Measurements from ENCODE around the gene CGNL1. TPM values are rescaled to one million over a fixed set of nuclear protein-coding genes. Genes with fewer than 3 reads are reported as not detected.

Gene CGNL1
- total RNA-seq, 1 donor from 2014 or later, result 3.5 TPM

GRCh38 chr15:57545995-57546394 lies 169.7 kb downstream of the CGNL1 start:
- H3K27me3 ChIP-seq, result no peaks in the 10 kb centered on the region
- no peak overlapping the region for H3K27ac ChIP-seq
- no peak for DNase-seq (ENCODE audit: low spot score in 2 of 2)
- intact Hi-C loops (cut with DNase I), result no loop called here
- peaks cover 0 to 1% of the 10 kb centered on the region in 2 donors for H3K4me1 ChIP-seq
- TF ChIP-seq CTCF (IDR thresholded peaks at IDR 0.05), result no peak
- H3K36me3 ChIP-seq, result peaks cover 0 to 36% of the 10 kb centered on the region in 2 donors
- H3K9me3 ChIP-seq, result no peaks in the 10 kb centered on the region
- H3K4me3 ChIP-seq, result no peak overlapping the region

GRCh38 chr15:57547243-57547755 lies 171.0 kb downstream of the CGNL1 start:
- no peak overlapping the region for H3K27ac ChIP-seq
- peaks cover 0 to 36% of the 10 kb centered on the region in 2 donors for H3K36me3 ChIP-seq
- no peak for TF ChIP-seq CTCF (IDR thresholded peaks at IDR 0.05)
- H3K9me3 ChIP-seq, result no peaks in the 10 kb centered on the region
- no peaks in the 10 kb centered on the region for H3K27me3 ChIP-seq
- H3K4me1 ChIP-seq, result peaks cover 0 to 5% of the 10 kb centered on the region in 2 donors
- no peak overlapping the region for H3K4me3 ChIP-seq
- no peak for DNase-seq (ENCODE audit: low spot score in 2 of 2)
- intact Hi-C loops (cut with DNase I), result no loop called here

GRCh38 chr15:57548351-57548750 lies 172.0 kb downstream of the CGNL1 start:
- H3K4me3 ChIP-seq, result no peak overlapping the region
- no peak for TF ChIP-seq CTCF (IDR thresholded peaks at IDR 0.05)

GRCh38 chr15:57548835-57549234 lies 172.5 kb downstream of the CGNL1 start:
- no peaks in the 10 kb centered on the region for H3K9me3 ChIP-seq
- H3K36me3 ChIP-seq, result peaks cover 0 to 33% of the 10 kb centered on the region in 2 donors
- H3K27me3 ChIP-seq, result no peaks in the 10 kb centered on the region
- DNase-seq (ENCODE audit: low spot score in 2 of 2), result no peak
- no peak for TF ChIP-seq CTCF (IDR thresholded peaks at IDR 0.05)
- H3K27ac ChIP-seq, result no peak overlapping the region
- peaks cover 0 to 5% of the 10 kb centered on the region in 2 donors for H3K4me1 ChIP-seq
- no peak overlapping the region for H3K4me3 ChIP-seq
- intact Hi-C loops (cut with DNase I), result no loop called here

More at GRCh38 chr15:57548351-57548750, 172.0 kb downstream of the CGNL1 start:
- intact Hi-C loops (cut with DNase I), result no loop called here
- Histone ChIP-seq H3K27me3 (no peaks in the 10 kb centered on the region), H3K4me1 (peaks cover 0 to 5% of the 10 kb centered on the region in 2 donors), H3K9me3 (no peaks in the 10 kb centered on the region), H3K27ac (no peak overlapping the region), H3K36me3 (peaks cover 0 to 36% of the 10 kb centered on the region in 2 donors)
- no peak for DNase-seq (ENCODE audit: low spot score in 2 of 2)

GRCh38 chr15:57549935-57550334 lies 173.6 kb downstream of the CGNL1 start:
- Histone ChIP-seq H3K4me3 (no peak overlapping the region), H3K4me1 (peaks cover 0 to 8% of the 10 kb centered on the region in 2 donors), H3K27me3 (no peaks in the 10 kb centered on the region), H3K9me3 (no peaks in the 10 kb centered on the region), H3K27ac (no peak overlapping the region), H3K36me3 (peaks cover 0 to 22% of the 10 kb centered on the region in 2 donors)
- TF ChIP-seq CTCF (IDR thresholded peaks at IDR 0.05), result no peak
- intact Hi-C loops (cut with DNase I), result no loop called here
- DNase-seq (ENCODE audit: low spot score in 2 of 2), result no peak

- H3K4me3 ChIP-seq, result no peak overlapping the region
- DNase-seq (ENCODE audit: low spot score in 2 of 2), result no peak
- peaks cover 0 to 15% of the 10 kb centered on the region in 2 donors for H3K36me3 ChIP-seq
- no peaks in the 10 kb centered on the region for H3K9me3 ChIP-seq
- H3K4me1 ChIP-seq, result peaks cover 0 to 8% of the 10 kb centered on the region in 2 donors
- intact Hi-C loops (cut with DNase I), result no loop called here
- TF ChIP-seq CTCF (IDR thresholded peaks at IDR 0.05), result no peak
- H3K27me3 ChIP-seq, result no peaks in the 10 kb centered on the region
- peak overlapping the region in 1 of 2 donors; percentile 54 for H3K27ac ChIP-seq
These were observed 174.3 kb downstream of the CGNL1 start for GRCh38 chr15:57550640-57551039.
